Sigmoid colon (tissue), 4 donors: ENCODE measurements around the gene CFAP97.

Experiments
- CTCF ChIP-seq, 4 experiments: fragments of 450-650 bp in 3 of 4; fragments of 200-600 bp in 1 of 4; IDR thresholded peaks; one replicate each; pipeline ENCODE4 v1.5.1; 2016 to 2019; ENCODE audit warnings: antibody characterized with exemption in 4 of 4, mild to moderate bottlenecking in 3 of 4, moderate library complexity in 2 of 4
- EP300 ChIP-seq, 4 donors: sonication (generic); formaldehyde crosslinking; IDR thresholded peaks; one replicate each; pipeline ENCODE4 v1.6.1; 2017; ENCODE audit warnings: antibody characterized with exemption in 4 of 4
- POLR2A ChIP-seq, 2 donors: fragments of 450-650 bp; IDR thresholded peaks; one replicate each; pipeline ENCODE4 v1.6.1; 2016; ENCODE audit warnings: antibody characterized with exemption in 2 of 2, mild to moderate bottlenecking in 2 of 2, moderate library complexity in 2 of 2

- TF ChIP-seq CTCF (IDR thresholded peaks at IDR 0.05): no peak
- TF ChIP-seq POLR2A (IDR thresholded peaks at IDR 0.05): no peak
- TF ChIP-seq EP300 (IDR thresholded peaks at IDR 0.05): no peak
Measured at GRCh38 chr4:185190306-185190856, 13.4 kb downstream of the CFAP97 start.
